K562 (cell line): ENCODE measurements around the gene BAD. TPM values are rescaled to one million over a fixed set of nuclear protein-coding genes. Genes with fewer than 3 reads are reported as not detected.

Source experiments
- ATAC-seq: fragments of 200-7000 bp; cut with Tn5 transposase; 3 replicates; pipeline ENCODE4 v1.9.1; 2020; ENCODE audit warnings: moderate library complexity
- BruUV-seq: library from RNA; stranded (reverse); fragments of 400-500 nt; replicated peaks from 2 replicates; lab custom pipeline; 2021; lab: Mats Ljungman, UMichigan
- CTCF ChIA-PET: fragments of 300-600 bp; formaldehyde crosslinking; extraction: SDS; loops from one replicate; lab custom pipeline; 2021; ENCODE audit warnings: low intra/inter-chr PET ratio; lab: Yijun Ruan, JAX
- POLR2A ChIA-PET: fragments of 300-600, 350-650 bp; sonication (Branson Sonifier 250); formaldehyde crosslinking; extraction: SDS; loops from one replicate; lab custom pipeline; 2021; ENCODE audit warnings: antibody characterized with exemption, inconsistent platforms; lab: Yijun Ruan, JAX
- DNase-seq, 4 experiments: peaks; one replicate each; pipeline versions ENCODE4 v3.0.0 to v3.0.0-alpha.2; 2011 to 2018; ENCODE audit warnings: low spot score in 3 of 4, mixed read lengths in 3 of 4; ENCODE audit errors: extremely low read depth in 1 of 4
- FAIRE-seq: peaks from 2 replicates; lab custom pipeline; 2011; peaks lifted over from hg19 to GRCh38; lab: Jason Lieb, UNC
- H2AFZ ChIP-seq: 2 replicates; pipeline ENCODE4 v1.6.0; 2011; ENCODE audit warnings: low read depth, low read length, control low read depth, inconsistent platforms
- H3K27ac ChIP-seq: fragments of 200-600 bp; 3 replicates; pipeline ENCODE4 v1.8.0; 2011; ENCODE audit warnings: low read depth, mild to moderate bottlenecking, control low read depth, inconsistent platforms, low read length, moderate library complexity, mixed read lengths; ENCODE audit errors: extremely low read depth
- H3K27me3 ChIP-seq, 2 experiments: fragments of 300-600 bp in 1 of 2; 2 replicates in 1 of 2; 3 replicates in 1 of 2; pipeline versions ENCODE4 v1.6.0 to v1.8.0; 2011; ENCODE audit warnings: inconsistent platforms in 2 of 2, low read length in 2 of 2, mild to moderate bottlenecking in 1 of 2, mixed read lengths in 1 of 2, moderate library complexity in 1 of 2; ENCODE audit not compliant: control insufficient read depth in 2 of 2, insufficient read depth in 2 of 2
- H3K36me3 ChIP-seq: fragments of 300-600 bp; 3 replicates; pipeline ENCODE4 v1.8.0; 2011; ENCODE audit warnings: mild to moderate bottlenecking, low read length, inconsistent platforms; ENCODE audit not compliant: control insufficient read depth, insufficient read depth
- H3K4me1 ChIP-seq, 2 experiments: fragments of 200-600 bp in 1 of 2; replicated peaks in 1 of 2; 2 replicates in 1 of 2; 3 replicates in 1 of 2; pipeline versions ENCODE4 v1.5.1 to v1.8.0; 2011; ENCODE audit warnings: inconsistent platforms in 2 of 2, low read length in 2 of 2, mild to moderate bottlenecking in 1 of 2, mixed read lengths in 1 of 2, moderate library complexity in 1 of 2; ENCODE audit not compliant: control insufficient read depth in 2 of 2, insufficient read depth in 2 of 2
- H3K4me2 ChIP-seq: 2 replicates; pipeline ENCODE4 v1.6.1; 2011; ENCODE audit warnings: low read length, control low read depth, inconsistent platforms, mixed read lengths; ENCODE audit not compliant: insufficient read depth
- H3K4me3 ChIP-seq: fragments of 200-600 bp; sonication (generic), shearing (Covaris generic); 2 replicates; pipeline ENCODE4 v1.5.1; 2016; ENCODE audit warnings: control low read depth, inconsistent platforms
- H3K79me2 ChIP-seq: fragments of 200-600 bp; 3 replicates; pipeline ENCODE4 v1.8.0; 2011; ENCODE audit warnings: low read length, inconsistent platforms; ENCODE audit not compliant: control insufficient read depth, insufficient read depth
- H3K9ac ChIP-seq, 2 experiments: 2 replicates each; pipeline versions ENCODE4 v1.6.0 to v1.6.1; 2011; ENCODE audit warnings: low read depth in 2 of 2, low read length in 2 of 2, control low read depth in 1 of 2, inconsistent platforms in 1 of 2, mild to moderate bottlenecking in 1 of 2, mixed read lengths in 1 of 2; ENCODE audit not compliant: insufficient read depth in 1 of 2
- H3K9me1 ChIP-seq: one replicate; pipeline ENCODE4 v1.6.0; 2011; ENCODE audit warnings: inconsistent platforms, mild to moderate bottlenecking, low read length, moderate library complexity; ENCODE audit not compliant: control insufficient read depth, insufficient read depth
- H3K9me3 ChIP-seq: replicated peaks from 2 replicates; pipeline ENCODE4 v1.5.1; 2011; ENCODE audit warnings: low read depth, low read length, inconsistent platforms; ENCODE audit not compliant: control insufficient read depth, insufficient read depth
- H4K20me1 ChIP-seq: replicated peaks from 2 replicates; pipeline ENCODE4 v1.6.1; 2011; ENCODE audit warnings: low read length, inconsistent platforms, mixed read lengths; ENCODE audit not compliant: control insufficient read depth, insufficient read depth
- CBX3 ChIP-seq, 2 experiments: IDR thresholded peaks; 1 replicate in 1 of 2; 2 replicates in 1 of 2; pipeline ENCODE4 v1.6.1; 2012; ENCODE audit warnings: inconsistent platforms in 2 of 2, low read length in 2 of 2, borderline replicate concordance in 1 of 2, control low read depth in 1 of 2
- CHD2 ChIP-seq: IDR thresholded peaks from 2 replicates; pipeline ENCODE4 v1.6.1; 2011; ENCODE audit warnings: low read depth, low read length
- MTA3 ChIP-seq: fragments of 450-650 bp; formaldehyde crosslinking; IDR thresholded peaks from 2 replicates; pipeline ENCODE4 v1.6.1; 2017; ENCODE audit warnings: mild to moderate bottlenecking, borderline replicate concordance
- POLR2A ChIP-seq: fragments of 450-650 bp; conservative IDR thresholded peaks from 2 replicates; pipeline ENCODE4 v1.6.1; 2016
- POLR2B ChIP-seq: fragments of 450-650 bp; IDR thresholded peaks from 2 replicates; pipeline ENCODE4 v1.6.1; 2018; ENCODE audit warnings: low read depth; ENCODE audit not compliant: partially characterized antibody
- POLR2G ChIP-seq: fragments of 200-400 bp; formaldehyde crosslinking; IDR thresholded peaks from 2 replicates; pipeline ENCODE4 v1.6.1; 2017; ENCODE audit warnings: low read depth, mild to moderate bottlenecking, antibody characterized with exemption, low read length, moderate library complexity
- RB1 ChIP-seq: fragments of 450-650 bp; IDR thresholded peaks from 2 replicates; pipeline ENCODE4 v1.6.1; 2017; ENCODE audit warnings: low read depth, mild to moderate bottlenecking
- SMARCA5 ChIP-seq: fragments of 450-650 bp; IDR thresholded peaks from 2 replicates; pipeline ENCODE4 v1.6.1; 2016
- SNIP1 ChIP-seq: fragments of 450-650 bp; IDR thresholded peaks from 2 replicates; pipeline ENCODE4 v1.7.1; 2017; ENCODE audit warnings: low read depth, mild to moderate bottlenecking
- SOX6 ChIP-seq: fragments of 450-650 bp; IDR thresholded peaks from 2 replicates; pipeline ENCODE4 v1.6.1; 2014; ENCODE audit warnings: mild to moderate bottlenecking
- SUPT5H ChIP-seq: fragments of 450-650 bp; IDR thresholded peaks from 2 replicates; pipeline ENCODE4 v1.6.1; 2016
- ZNF12 ChIP-seq: sonication (generic); formaldehyde crosslinking; IDR thresholded peaks from 2 replicates; pipeline ENCODE4 v1.4.0; 2020; ENCODE audit warnings: mild to moderate bottlenecking, missing genetic modification reagents
- ZNF253 ChIP-seq: fragments of 250-450 bp; sonication (Bioruptor Pico); conservative IDR thresholded peaks from 2 replicates; pipeline ENCODE4 v1.6.1; 2021; ENCODE audit warnings: mild to moderate bottlenecking
- ZSCAN29 ChIP-seq: fragments of 450-650 bp; IDR thresholded peaks from 2 replicates; pipeline ENCODE4 v1.6.1; 2017
- WGBS: fragments of 100-300 bp; shearing (Covaris generic); methylation state at CpG from one replicate; pipeline ENCODE4 v1.1.6; 2016; ENCODE audit warnings: low coverage, mixed read lengths; ENCODE audit not compliant: insufficient coverage; ENCODE audit errors: missing lambda C conversion rate; 5-methylcytosine and 5-hydroxymethylcytosine counted together
- in situ Hi-C: fragments of 300-500 bp; cut with MboI; formaldehyde crosslinking; loops from 4 replicates; pipeline ENCODE4 v1.15.0; 2018; ENCODE audit warnings: inconsistent platforms, mixed read lengths
- intact Hi-C: fragments of 100-400 bp; cut with micrococcal nuclease; formaldehyde crosslinking; loops from 2 replicates; pipeline ENCODE4 v1.14.2; 2022
- polyA plus RNA-seq, 8 experiments: library from polyadenylated mRNA; depleted of rRNA in 4 of 8; stranded (reverse) in 5 of 8; unstranded in 3 of 8; fragments of >200 nt; fragmentation: Nextera tagmentation in 2 of 8; fragmentation: Illumina TruSeq in 1 of 8; extraction: Ambion mirVana in 2 of 8; extraction: Trizol in 1 of 8; gene quantifications; 2 replicates each; pipeline versions ENCODE4 v1.2.1 to v1.2.3, GENCODE V29; 2011 to 2014; ENCODE audit warnings: inconsistent platforms in 1 of 8, missing spikeins in 1 of 8
- total RNA-seq, 7 experiments: library from RNA; depleted of rRNA in 6 of 7; stranded (reverse); fragments of >200 nt in 6 of 7; fragmentation: Illumina TruSeq in 2 of 7; extraction: Trizol in 2 of 7; gene quantifications; 2 replicates each; pipeline versions ENCODE4 v1.2.1 to v1.2.3, GENCODE V29; 2011 to 2021; ENCODE audit warnings: low replicate concordance in 1 of 7
- TF ChIP-seq, protein P1 (sequence below), 3 experiments: fragments of 200-800 bp in 1 of 3; sonication (Bioruptor generic) in 1 of 3; sonication (generic) in 1 of 3; formaldehyde crosslinking in 1 of 3; IDR thresholded peaks; 2 replicates each; pipeline versions ENCODE4 v1.6.1 to v1.8.0; 2016 to 2022; ENCODE audit warnings: mild to moderate bottlenecking in 2 of 3, missing compliant biosample characterization in 2 of 3, missing genetic modification characterization in 2 of 3, missing genetic modification reagents in 1 of 3

Gene BAD
- total and polyA plus RNA-seq, 9 of the 15 experiments (the other 6 are each of a cell fraction or from before 2014, with no cell fraction given): 0.61 to 45.6 (median 11.8) TPM

DNA sequence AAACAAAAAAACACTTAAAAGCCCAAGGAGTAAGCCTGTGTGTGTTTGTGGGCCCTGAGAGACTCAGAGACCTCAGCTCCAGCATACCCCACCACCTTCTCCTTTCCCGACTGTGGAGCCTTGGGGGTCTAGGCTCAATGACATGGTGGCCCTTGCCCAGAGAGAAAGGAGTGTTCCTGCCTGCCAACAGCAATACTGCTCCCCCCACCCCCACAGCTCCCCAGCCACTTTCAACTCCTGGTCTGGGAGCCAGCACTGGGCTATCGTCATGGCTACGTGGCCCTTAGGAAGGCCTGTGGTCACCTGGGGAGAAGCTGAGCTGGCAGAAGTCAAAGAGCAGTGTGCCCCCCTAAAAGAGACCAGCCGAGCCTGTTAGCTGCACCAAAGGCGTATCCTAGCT is 40.4 kb downstream of the BAD start:
- no peak for FAIRE-seq
- peaks cover 60% of the 10 kb centered on the region for H3K79me2 ChIP-seq
- POLR2A ChIA-PET: interaction anchor here (0.7 to 7.8 kb wide), 8 partner anchors 8 to 142 kb away, joined by 3 to 58 read pairs (median 4); partner anchors contain the start of genes NUDT22, PLCB3, STIP1 and TRPT1
- intact Hi-C loops: loop anchor here (10.0 kb wide), 1 partner anchor 61 kb away; the partner anchor contains the start of genes CATSPERZ and ESRRA
- no peaks in the 10 kb centered on the region for H3K9me3 ChIP-seq
- WGBS: 57% methylated on average over 5 of the region's 5 CpGs
- peak overlapping the region; percentile 92; the same call in 1 of the 2 replicates for H3K4me2 ChIP-seq
- H3K9ac ChIP-seq: peak overlapping the region; percentile 31 to 91; a peak in 3 of 4 replicates
- peaks cover 49% of the 10 kb centered on the region for H3K36me3 ChIP-seq
- no TSS peak for BruUV-seq
- H3K27me3 ChIP-seq: no peaks in the 10 kb centered on the region
- TF ChIP-seq SUPT5H (peak; percentile 29; the same call in 1 of the 2 replicates), POLR2A (peak; percentile 62), ZNF253 (CRISPR knock-in tag) (no peak), POLR2B (peak; percentile 16)
- TF ChIP-seq, all 486 proteins: peak for 3
- H2AFZ ChIP-seq: no peak overlapping the region
- H3K4me1 ChIP-seq: peaks cover 42 to 86% of the 10 kb centered on the region in 2 experiments
- in situ Hi-C loops: no loop called here
- no peak overlapping the region for H3K4me3 ChIP-seq
- H4K20me1 ChIP-seq: 0 out of 2 replicates have a peak, but pooled peaks cover 3% of the 10 kb centered on the region
- CTCF ChIA-PET: no interaction called here
- ATAC-seq (no peak), DNase-seq (peak in 1 of 4 experiments; percentile 36)
- peak overlapping the region; percentile 62; the same call in 2 of the 3 replicates for H3K27ac ChIP-seq
- H3K9me1 ChIP-seq: no peaks in the 10 kb centered on the region

DNA sequence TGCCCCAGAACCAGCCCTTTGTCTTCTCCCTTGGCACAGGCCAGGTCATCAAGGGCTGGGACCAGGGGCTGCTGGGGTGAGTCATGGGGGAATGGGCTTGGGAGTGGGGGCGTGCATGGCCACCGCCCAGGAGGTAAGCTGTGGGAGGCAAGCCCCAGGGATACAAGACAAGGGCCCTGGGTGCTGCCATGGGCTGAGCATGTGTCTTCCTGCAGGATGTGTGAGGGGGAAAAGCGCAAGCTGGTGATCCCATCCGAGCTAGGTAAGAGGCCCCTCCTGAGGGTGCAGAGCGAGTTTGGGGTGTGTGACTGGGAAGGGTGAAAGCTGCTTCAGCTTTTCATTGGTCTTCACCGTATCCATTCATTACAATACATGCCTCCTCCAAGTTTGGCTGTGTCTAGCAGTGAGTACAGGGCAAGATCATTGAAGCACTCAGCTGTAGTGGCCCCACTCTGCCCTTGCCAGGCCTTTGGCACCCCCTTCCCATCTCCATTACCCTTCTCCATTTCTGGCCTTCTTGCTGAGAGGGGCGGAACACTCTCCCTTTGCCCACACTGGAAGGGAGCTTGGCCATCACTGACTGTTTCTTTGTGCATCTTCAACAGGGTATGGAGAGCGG is 41.1 kb downstream of the BAD start:
- 67% methylated on average over 8 of the region's 8 CpGs for WGBS
- H2AFZ ChIP-seq: no peak overlapping the region
- H4K20me1 ChIP-seq: 0 out of 2 replicates have a peak, but pooled peaks cover 3% of the 10 kb centered on the region
- peak overlapping the region; percentile 91 to 97 for H3K9ac ChIP-seq
- no peaks in the 10 kb centered on the region for H3K27me3 ChIP-seq
- ATAC-seq (no peak), DNase-seq (peak in 1 of 4 experiments; percentile 51), FAIRE-seq (no peak)
- intact Hi-C loops (loop anchor here (10.0 kb wide), 1 partner anchor 61 kb away; the partner anchor contains the start of genes CATSPERZ and ESRRA), in situ Hi-C loops (no loop called here)
- BruUV-seq: no TSS peak
- H3K36me3 ChIP-seq: peaks cover 57% of the 10 kb centered on the region
- peaks cover 34 to 79% of the 10 kb centered on the region in 2 experiments for H3K4me1 ChIP-seq
- no peaks in the 10 kb centered on the region for H3K9me1 ChIP-seq
- POLR2A ChIA-PET: interaction anchor here (0.7 to 7.8 kb wide), 13 partner anchors 8 to 135 kb away, joined by 3 to 58 read pairs (median 3); partner anchors contain the start of genes NUDT22, PLCB3 and TRPT1
- peaks cover 60% of the 10 kb centered on the region for H3K79me2 ChIP-seq
- H3K4me2 ChIP-seq: peak overlapping the region; percentile 92
- no peaks in the 10 kb centered on the region for H3K9me3 ChIP-seq
- H3K27ac ChIP-seq: peak overlapping the region; percentile 95
- H3K4me3 ChIP-seq: peak overlapping the region; percentile 99; the same call in 1 of the 2 replicates
- CTCF ChIA-PET: no interaction called here
- TF ChIP-seq ZSCAN29 (no peak), ZNF12 (CRISPR knock-in tag) (no peak), CBX3 (IDR thresholded peaks at IDR 0.05; ENCODE audit: borderline replicate concordance in 1 of 2, low read length in 2 of 2) (no peak), POLR2G (peak; percentile 67), CHD2 (no peak), SMARCA5 (no peak), SUPT5H (peak; percentile 51), RB1 (no peak), SOX6 (no peak), SNIP1 (no peak), MTA3 (no peak)
- TF ChIP-seq, protein P1, sequence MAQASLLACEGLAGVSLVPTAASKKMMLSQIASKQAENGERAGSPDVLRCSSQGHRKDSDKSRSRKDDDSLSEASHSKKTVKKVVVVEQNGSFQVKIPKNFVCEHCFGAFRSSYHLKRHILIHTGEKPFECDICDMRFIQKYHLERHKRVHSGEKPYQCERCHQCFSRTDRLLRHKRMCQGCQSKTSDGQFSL (CRISPR knock-in tag; IDR thresholded peaks at IDR 0.05): 0 out of 2 replicates have a peak, but pooled peaks have one; percentile 12
- TF ChIP-seq, protein P1 (tag; IDR thresholded peaks at IDR 0.05): no peak
